LNCaP clone FGC (cell line): Measurements from ENCODE around the gene NUB1.

Source experiments
- DNase-seq: peaks from one replicate; pipeline ENCODE4 v3.0.0-alpha.2; 2011; ENCODE audit warnings: low read depth
- H3K4me3 ChIP-seq: 2 replicates; pipeline ENCODE4 v1.5.1; 2011; ENCODE audit warnings: mild to moderate bottlenecking, low read depth, low read length, control low read depth
- TF ChIP-seq, protein P1 (sequence below): IDR thresholded peaks from 2 replicates; pipeline ENCODE4 v1.5.1; 2012; ENCODE audit warnings: mild to moderate bottlenecking; ENCODE audit not compliant: control insufficient read depth, insufficient read depth; ENCODE audit errors: extremely low read depth

Gene NUB1

GRCh38 chr7:151406886-151407583, 65.4 kb downstream of the NUB1 start:
- H3K4me3 ChIP-seq = no peak overlapping the region
- TF ChIP-seq, protein P1, sequence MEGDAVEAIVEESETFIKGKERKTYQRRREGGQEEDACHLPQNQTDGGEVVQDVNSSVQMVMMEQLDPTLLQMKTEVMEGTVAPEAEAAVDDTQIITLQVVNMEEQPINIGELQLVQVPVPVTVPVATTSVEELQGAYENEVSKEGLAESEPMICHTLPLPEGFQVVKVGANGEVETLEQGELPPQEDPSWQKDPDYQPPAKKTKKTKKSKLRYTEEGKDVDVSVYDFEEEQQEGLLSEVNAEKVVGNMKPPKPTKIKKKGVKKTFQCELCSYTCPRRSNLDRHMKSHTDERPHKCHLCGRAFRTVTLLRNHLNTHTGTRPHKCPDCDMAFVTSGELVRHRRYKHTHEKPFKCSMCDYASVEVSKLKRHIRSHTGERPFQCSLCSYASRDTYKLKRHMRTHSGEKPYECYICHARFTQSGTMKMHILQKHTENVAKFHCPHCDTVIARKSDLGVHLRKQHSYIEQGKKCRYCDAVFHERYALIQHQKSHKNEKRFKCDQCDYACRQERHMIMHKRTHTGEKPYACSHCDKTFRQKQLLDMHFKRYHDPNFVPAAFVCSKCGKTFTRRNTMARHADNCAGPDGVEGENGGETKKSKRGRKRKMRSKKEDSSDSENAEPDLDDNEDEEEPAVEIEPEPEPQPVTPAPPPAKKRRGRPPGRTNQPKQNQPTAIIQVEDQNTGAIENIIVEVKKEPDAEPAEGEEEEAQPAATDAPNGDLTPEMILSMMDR = no peak
- no peak for DNase-seq

- DNase-seq = no peak
- H3K4me3 ChIP-seq = no peak overlapping the region
- TF ChIP-seq, protein P1 = no peak
These were observed 66.9 kb downstream of the NUB1 start for GRCh38 chr7:151408498-151408838.

DNA sequence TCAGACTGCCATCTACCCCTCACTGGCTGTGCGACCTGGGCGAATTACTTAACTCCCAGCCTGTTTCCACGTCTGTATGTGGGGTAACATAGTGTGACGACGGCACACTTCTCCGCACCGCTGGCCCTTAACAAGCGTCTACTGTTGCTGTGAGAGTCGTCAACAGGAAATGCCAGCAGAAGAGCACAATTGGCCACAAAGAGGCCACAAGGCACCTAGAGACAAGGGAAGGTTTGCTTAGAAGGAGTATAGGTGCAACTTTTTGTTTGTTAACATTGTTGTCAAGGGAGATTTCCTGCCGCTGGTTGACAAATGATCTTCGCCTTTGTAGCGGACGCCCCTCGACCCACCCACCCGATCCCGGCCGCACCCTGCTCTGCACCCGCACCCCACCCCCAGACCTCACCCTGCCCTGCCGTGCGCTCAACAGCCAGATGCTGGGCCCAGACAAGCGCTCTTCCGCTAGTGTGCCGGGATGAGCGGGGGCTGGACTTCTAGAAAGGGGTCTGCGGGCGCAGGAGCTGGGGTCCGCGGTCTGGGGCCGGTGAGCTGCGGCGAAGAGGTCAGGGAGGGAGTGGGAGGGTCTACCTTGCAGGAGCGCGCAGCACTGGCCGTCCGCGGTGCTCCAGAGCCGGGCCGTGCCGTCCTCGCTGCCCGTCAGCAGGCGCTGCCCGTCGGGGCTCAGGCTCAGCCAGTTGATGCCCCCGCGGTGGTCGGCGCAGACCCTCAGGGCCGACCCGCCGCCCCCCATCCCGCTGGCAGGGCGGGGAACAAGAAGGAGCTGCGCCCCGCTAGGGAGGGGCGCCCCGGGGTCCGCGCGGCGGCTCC, 67.4 kb downstream of the NUB1 start:
- TF ChIP-seq, protein P1 = no peak
- no peak overlapping the region for H3K4me3 ChIP-seq
- DNase-seq = no peak

DNA sequence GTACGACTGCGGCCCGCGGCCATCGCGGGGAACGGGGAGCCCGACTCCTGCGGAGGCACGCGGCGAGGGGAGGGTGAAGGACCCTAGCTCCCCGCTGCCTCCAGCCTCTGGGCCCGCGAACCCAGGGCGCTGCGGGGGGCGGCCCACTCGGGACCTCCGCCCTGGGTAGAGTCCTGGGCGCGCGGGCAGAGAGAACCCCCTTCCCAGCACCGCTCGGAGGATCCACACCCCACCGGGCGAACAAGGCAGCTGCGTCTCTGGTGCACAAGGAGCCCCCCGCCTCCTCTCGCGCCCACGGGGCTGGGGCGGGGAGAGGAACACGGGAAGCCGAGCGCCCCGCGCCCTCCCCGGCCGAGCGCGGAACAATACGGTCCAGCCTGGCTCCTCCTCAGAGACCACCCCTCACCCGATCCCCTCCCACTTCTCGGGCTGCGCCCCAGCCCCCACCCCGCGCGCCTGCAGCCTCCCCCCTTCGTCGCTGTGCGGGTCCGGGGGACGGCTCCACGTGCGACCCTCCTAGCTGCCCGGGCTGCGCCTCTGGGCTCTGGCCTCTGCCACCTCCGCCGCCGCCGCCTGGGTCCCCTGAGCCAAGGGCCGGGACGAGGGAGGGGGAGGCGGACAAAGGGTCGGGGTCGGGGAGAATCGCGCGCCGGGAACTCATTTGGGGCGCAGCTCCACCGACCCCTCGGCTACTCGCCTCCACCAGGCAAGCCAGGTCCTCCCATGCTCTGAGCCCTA, 68.2 kb downstream of the NUB1 start, which contains the start of gene WDR86:
Gene WDR86, minus strand, starts transcription at position 372 of the 738 bp plus-strand sequence. CDS start 449 bp downstream, outside the sequence.
- DNase-seq = no peak
- TF ChIP-seq, protein P1 = no peak
- no peak within 1 kb of the TSS for H3K4me3 ChIP-seq

DNA sequence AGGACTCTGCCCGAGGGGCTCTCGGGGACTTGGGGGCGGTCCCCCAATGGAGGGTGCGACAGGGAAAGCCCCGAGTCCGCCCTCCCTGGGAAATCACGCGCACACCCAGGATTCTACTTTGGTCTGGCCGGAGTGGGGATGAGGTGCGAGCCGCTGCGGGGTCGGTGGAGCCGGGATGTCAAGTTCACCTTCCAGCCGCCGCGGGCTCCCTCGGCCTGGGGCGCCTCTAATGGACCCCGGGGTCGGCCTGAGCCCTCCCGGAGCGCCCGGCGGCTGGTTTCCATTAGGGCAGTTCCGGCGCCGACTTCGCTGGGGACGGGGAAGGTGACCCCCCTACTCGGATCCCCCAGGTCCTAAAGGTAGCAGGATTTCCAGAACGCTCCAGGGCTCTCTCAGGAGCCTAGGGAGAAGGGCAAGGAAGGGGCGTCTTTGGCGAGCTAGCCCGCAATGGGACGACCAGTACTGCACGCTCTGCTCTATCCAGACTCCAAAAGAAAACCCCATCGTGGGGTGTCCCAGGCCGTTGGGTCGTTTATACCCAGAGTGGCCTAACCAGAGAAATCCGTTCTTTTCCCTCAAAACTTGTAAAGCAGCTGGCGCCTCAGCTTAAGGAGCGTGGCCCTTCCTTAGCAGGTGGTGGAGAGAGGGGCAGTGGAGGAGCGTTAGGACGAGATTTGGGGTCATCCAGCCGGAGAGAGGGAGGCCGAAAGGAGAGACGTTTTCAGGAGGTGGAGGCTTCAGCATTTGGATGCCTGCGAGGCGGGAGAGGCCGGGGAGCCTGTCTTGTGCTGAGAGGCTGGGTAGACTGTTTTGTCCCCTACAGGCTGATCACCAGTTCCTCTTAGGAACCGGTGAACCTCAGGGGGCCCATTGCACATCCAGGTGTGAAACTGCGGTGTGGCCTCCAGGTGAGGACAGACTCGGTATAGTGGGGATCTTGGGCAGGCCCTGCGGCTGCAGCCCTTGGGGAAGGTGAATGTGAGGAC, 69.1 kb downstream of the NUB1 start:
- no peak for DNase-seq
- no peak overlapping the region for H3K4me3 ChIP-seq
- TF ChIP-seq, protein P1 = no peak

DNA sequence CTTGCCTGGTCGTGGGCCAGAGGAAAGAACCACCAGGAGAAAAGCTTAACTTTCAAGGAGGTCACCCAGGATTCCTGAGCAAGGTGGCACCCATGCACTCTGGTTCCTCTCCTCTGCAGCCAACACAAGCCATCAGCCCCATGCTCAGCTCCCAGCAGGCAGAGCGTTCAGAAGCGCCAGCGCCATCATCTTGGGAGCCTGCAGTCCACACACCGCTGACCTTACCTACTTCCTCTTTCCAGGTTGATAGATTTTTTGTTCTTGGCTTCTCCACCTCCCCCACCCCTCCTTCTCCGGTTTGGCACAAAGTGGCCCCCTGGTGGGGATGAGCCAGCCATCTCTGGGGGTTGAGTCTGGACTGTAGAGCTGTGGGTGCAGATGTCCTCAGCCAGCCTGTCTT, 69.9 kb downstream of the NUB1 start:
- no peak for DNase-seq
- TF ChIP-seq, protein P1 = no peak
- no peak overlapping the region for H3K4me3 ChIP-seq
